ENCODE measurements around the gene OSBPL2. TPM values are rescaled to one million over a fixed set of nuclear protein-coding genes. Genes with fewer than 3 reads are reported as not detected.

The OSBPL2 gene
- total RNA-seq, 1 donor from 2014 or later, result 28.4 TPM

DNA sequence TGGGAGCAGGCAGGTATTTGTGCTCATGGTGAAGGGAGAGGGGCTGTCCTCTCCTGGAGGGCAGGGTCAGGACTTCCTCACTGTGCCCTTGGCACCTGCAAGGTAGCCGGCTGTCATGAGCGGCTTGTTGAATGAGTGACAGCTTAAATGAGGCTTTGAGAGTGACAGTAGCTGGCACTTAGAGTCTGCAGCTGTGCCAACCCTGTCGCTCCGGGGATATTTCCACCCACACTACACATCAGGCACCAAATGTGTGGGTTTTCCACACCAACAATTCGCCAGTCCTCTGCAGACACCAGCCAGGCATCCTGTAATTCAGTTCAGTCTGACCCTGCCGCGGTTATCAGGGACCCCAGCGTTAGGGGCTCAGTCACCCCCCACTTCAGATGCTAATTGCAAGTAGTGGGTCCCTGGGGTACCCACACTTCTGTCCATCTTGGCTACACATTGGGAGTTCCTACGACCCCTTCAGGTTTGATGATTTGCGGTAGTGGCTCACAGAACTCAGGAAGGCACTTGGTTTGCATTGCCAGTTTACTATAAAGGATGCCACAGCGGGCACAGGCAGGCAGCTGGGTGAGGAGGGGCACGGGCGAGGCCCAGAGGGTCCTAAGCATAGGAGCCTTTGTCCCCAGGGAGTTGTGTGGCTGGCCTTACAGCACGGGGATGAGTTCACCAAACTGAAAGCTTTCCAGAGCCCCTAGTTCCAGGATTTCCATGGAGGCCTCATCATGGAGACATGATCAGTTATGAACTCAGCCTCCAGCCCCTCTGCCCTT is 46.4 kb upstream of the OSBPL2 start:
- Histone ChIP-seq H3K79me2 (ENCODE audit: low read depth) (peaks cover 19% of the 10 kb centered on the region), H4K20me1 (ENCODE audit: low read depth) (peaks cover 6% of the 10 kb centered on the region), H3K9ac (no peak overlapping the region), H2AFZ (replicated peaks) (no peak overlapping the region), H3K36me3 (no peaks in the 10 kb centered on the region), H3F3A (ENCODE audit: low read depth) (no peaks in the 10 kb centered on the region), H3K27me3 (no peaks in the 10 kb centered on the region), H3K27ac (no peak overlapping the region), H3K4me3 (no peak overlapping the region), H3K4me2 (no peak overlapping the region), H3K9me3 (ENCODE audit: low read depth) (no peaks in the 10 kb centered on the region), H3K4me1 (no peaks in the 10 kb centered on the region)
- Mint-ChIP-seq H3K4me1 (no peaks in the 10 kb centered on the region), H3K27me3 (ENCODE audit: insufficient read depth, low read depth) (no peaks in the 10 kb centered on the region), H3K9me3 (no peaks in the 10 kb centered on the region), H3K27ac (no peak overlapping the region), H3K36me3 (peaks cover 6% of the 10 kb centered on the region), H3K4me3 (no peak overlapping the region)
- TF ChIP-seq, protein P1, sequence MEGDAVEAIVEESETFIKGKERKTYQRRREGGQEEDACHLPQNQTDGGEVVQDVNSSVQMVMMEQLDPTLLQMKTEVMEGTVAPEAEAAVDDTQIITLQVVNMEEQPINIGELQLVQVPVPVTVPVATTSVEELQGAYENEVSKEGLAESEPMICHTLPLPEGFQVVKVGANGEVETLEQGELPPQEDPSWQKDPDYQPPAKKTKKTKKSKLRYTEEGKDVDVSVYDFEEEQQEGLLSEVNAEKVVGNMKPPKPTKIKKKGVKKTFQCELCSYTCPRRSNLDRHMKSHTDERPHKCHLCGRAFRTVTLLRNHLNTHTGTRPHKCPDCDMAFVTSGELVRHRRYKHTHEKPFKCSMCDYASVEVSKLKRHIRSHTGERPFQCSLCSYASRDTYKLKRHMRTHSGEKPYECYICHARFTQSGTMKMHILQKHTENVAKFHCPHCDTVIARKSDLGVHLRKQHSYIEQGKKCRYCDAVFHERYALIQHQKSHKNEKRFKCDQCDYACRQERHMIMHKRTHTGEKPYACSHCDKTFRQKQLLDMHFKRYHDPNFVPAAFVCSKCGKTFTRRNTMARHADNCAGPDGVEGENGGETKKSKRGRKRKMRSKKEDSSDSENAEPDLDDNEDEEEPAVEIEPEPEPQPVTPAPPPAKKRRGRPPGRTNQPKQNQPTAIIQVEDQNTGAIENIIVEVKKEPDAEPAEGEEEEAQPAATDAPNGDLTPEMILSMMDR (IDR thresholded peaks at IDR 0.05), result no peak
- no peak for TF ChIP-seq EZH2 (IDR thresholded peaks at IDR 0.05)
- no peak for TF ChIP-seq EZH2phosphoT487 (IDR thresholded peaks at IDR 0.05)
- DNase-seq (ENCODE audit: low spot score), result no peak

- H3K4me1 ChIP-seq, result no peaks in the 10 kb centered on the region
- H4K20me1 ChIP-seq (ENCODE audit: low read depth), result peaks cover 6% of the 10 kb centered on the region
- H3K27ac ChIP-seq, result no peak overlapping the region
- H3K27me3 ChIP-seq, result no peaks in the 10 kb centered on the region
- Mint-ChIP-seq H3K27me3 (ENCODE audit: insufficient read depth, low read depth) (no peaks in the 10 kb centered on the region), H3K9me3 (no peaks in the 10 kb centered on the region), H3K4me1 (no peaks in the 10 kb centered on the region), H3K4me3 (no peak overlapping the region), H3K27ac (no peak overlapping the region), H3K36me3 (peaks cover 6% of the 10 kb centered on the region)
- H3K79me2 ChIP-seq (ENCODE audit: low read depth), result peaks cover 12% of the 10 kb centered on the region
- H2AFZ ChIP-seq (replicated peaks), result no peak overlapping the region
- DNase-seq (ENCODE audit: low spot score), result no peak
- H3K4me2 ChIP-seq, result no peak overlapping the region
- no peak overlapping the region for H3K9ac ChIP-seq
- no peaks in the 10 kb centered on the region for H3F3A ChIP-seq (ENCODE audit: low read depth)
- H3K9me3 ChIP-seq (ENCODE audit: low read depth), result no peaks in the 10 kb centered on the region
- no peaks in the 10 kb centered on the region for H3K36me3 ChIP-seq
- TF ChIP-seq, protein P1 (IDR thresholded peaks at IDR 0.05), result no peak
- TF ChIP-seq EZH2phosphoT487 (IDR thresholded peaks at IDR 0.05) (no peak), EZH2 (IDR thresholded peaks at IDR 0.05) (no peak)
- H3K4me3 ChIP-seq, result no peak overlapping the region
Observed at GRCh38 chr20:62192635-62193034, 45.7 kb upstream of the OSBPL2 start.

GRCh38 chr20:62193079-62194025 is 45.0 kb upstream of the OSBPL2 start:
- TF ChIP-seq EZH2phosphoT487 (IDR thresholded peaks at IDR 0.05) (no peak), EZH2 (IDR thresholded peaks at IDR 0.05) (no peak)
- TF ChIP-seq, protein P1 (IDR thresholded peaks at IDR 0.05), result no peak
- Mint-ChIP-seq H3K27ac (peak overlapping the region; percentile 53), H3K36me3 (peaks cover 6% of the 10 kb centered on the region), H3K4me1 (no peaks in the 10 kb centered on the region), H3K9me3 (no peaks in the 10 kb centered on the region), H3K27me3 (ENCODE audit: insufficient read depth, low read depth) (no peaks in the 10 kb centered on the region), H3K4me3 (no peak overlapping the region)
- DNase-seq (ENCODE audit: low spot score), result no peak
- Histone ChIP-seq H3K9me3 (ENCODE audit: low read depth) (no peaks in the 10 kb centered on the region), H3K27me3 (no peaks in the 10 kb centered on the region), H4K20me1 (ENCODE audit: low read depth) (peaks cover 6% of the 10 kb centered on the region), H3F3A (ENCODE audit: low read depth) (no peaks in the 10 kb centered on the region), H3K79me2 (ENCODE audit: low read depth) (peaks cover 6% of the 10 kb centered on the region), H3K4me3 (no peak overlapping the region), H3K4me2 (no peak overlapping the region), H3K4me1 (no peaks in the 10 kb centered on the region), H2AFZ (replicated peaks) (no peak overlapping the region), H3K36me3 (no peaks in the 10 kb centered on the region), H3K27ac (no peak overlapping the region), H3K9ac (no peak overlapping the region)

Data from neural progenitor cell (in vitro differentiated cells).